Keratinocyte (primary cell): ENCODE results near the gene LMNTD1. TPM values are rescaled to one million over a fixed set of nuclear protein-coding genes. Genes with fewer than 3 reads are reported as not detected.

Source experiments
- DNase-seq: peaks from one replicate; pipeline ENCODE4 v3.0.0-alpha.2; 2011; ENCODE audit warnings: low read depth, missing footprints, low spot score
- FAIRE-seq: peaks from 2 replicates; lab custom pipeline; 2011; peaks lifted over from hg19 to GRCh38; lab: Jason Lieb, UNC
- H2AFZ ChIP-seq: 2 replicates; pipeline ENCODE4 v1.6.0; 2012; ENCODE audit warnings: low read length, control low read depth, inconsistent platforms; ENCODE audit not compliant: control insufficient read depth
- H3K27ac ChIP-seq: 2 replicates; pipeline ENCODE4 v1.5.1; 2011; ENCODE audit warnings: low read length; ENCODE audit not compliant: control insufficient read depth, insufficient read depth
- H3K27me3 ChIP-seq: 3 replicates; pipeline ENCODE4 v1.6.0; 2011; ENCODE audit warnings: low read length; ENCODE audit not compliant: control insufficient read depth, insufficient read depth; ENCODE audit errors: extremely low read depth
- H3K36me3 ChIP-seq, 2 experiments: 2 replicates in 1 of 2; 3 replicates in 1 of 2; pipeline ENCODE4 v1.5.1; 2011; ENCODE audit warnings: low read length in 2 of 2, mild to moderate bottlenecking in 1 of 2; ENCODE audit not compliant: control insufficient read depth in 2 of 2, insufficient read depth in 2 of 2; ENCODE audit errors: extremely low read depth in 1 of 2
- H3K4me1 ChIP-seq: 3 replicates; pipeline ENCODE4 v1.5.1; 2011; ENCODE audit warnings: low read length; ENCODE audit not compliant: control insufficient read depth, insufficient read depth; ENCODE audit errors: extremely low read depth
- H3K4me2 ChIP-seq: 3 replicates; pipeline ENCODE4 v1.6.0; 2011; ENCODE audit warnings: low read depth, low read length; ENCODE audit not compliant: control insufficient read depth, insufficient read depth; ENCODE audit errors: extremely low read depth
- H3K4me3 ChIP-seq, 3 experiments: fragments of 200-600 bp in 1 of 3; sonication (generic) in 1 of 3; 2 replicates in 2 of 3; 3 replicates in 1 of 3; pipeline ENCODE4 v1.5.1; 2011 to 2016; ENCODE audit warnings: low read length in 3 of 3, mild to moderate bottlenecking in 3 of 3, control low read depth in 2 of 3, inconsistent platforms in 1 of 3, low read depth in 1 of 3, mixed read lengths in 1 of 3, mixed run types in 1 of 3, moderate library complexity in 1 of 3; ENCODE audit not compliant: control insufficient read depth in 2 of 3, insufficient read depth in 2 of 3; ENCODE audit errors: extremely low read depth in 1 of 3
- H3K79me2 ChIP-seq: 2 replicates; pipeline ENCODE4 v1.6.0; 2012; ENCODE audit warnings: low read length; ENCODE audit not compliant: control insufficient read depth, insufficient read depth
- H3K9ac ChIP-seq: 3 replicates; pipeline ENCODE4 v1.6.0; 2011; ENCODE audit warnings: low read length; ENCODE audit not compliant: control insufficient read depth, insufficient read depth; ENCODE audit errors: extremely low read depth
- H3K9me1 ChIP-seq: 3 replicates; pipeline ENCODE4 v1.6.0; 2011; ENCODE audit warnings: low read length; ENCODE audit not compliant: control insufficient read depth, insufficient read depth; ENCODE audit errors: extremely low read depth
- H3K9me3 ChIP-seq: 2 replicates; pipeline ENCODE4 v1.5.1; 2012; ENCODE audit warnings: low read depth, low read length; ENCODE audit not compliant: control insufficient read depth
- H4K20me1 ChIP-seq: 3 replicates; pipeline ENCODE4 v1.6.0; 2011; ENCODE audit warnings: low read length; ENCODE audit not compliant: control insufficient read depth, insufficient read depth; ENCODE audit errors: extremely low read depth
- EZH2 ChIP-seq: IDR thresholded peaks from one replicate; pipeline ENCODE4 v1.6.1; 2012; ENCODE audit warnings: inconsistent platforms, mild to moderate bottlenecking, low read length, moderate library complexity
- dilution Hi-C: fragments of 300-500 bp; cut with MboI; formaldehyde crosslinking; loops from one replicate; pipeline ENCODE4 v1.7.0; 2020; ENCODE audit warnings: low sequenced_read_pairs; ENCODE audit not compliant: extremely low pct_ligation_motif_present
- polyA plus RNA-seq, 5 experiments: library from polyadenylated mRNA; depleted of rRNA in 3 of 5; stranded (reverse) in 3 of 5; stranded (forward) in 1 of 5; unstranded in 1 of 5; fragments of >200 nt; gene quantifications; 1 replicate in 1 of 5; 2 replicates in 3 of 5; 3 replicates in 1 of 5; pipeline versions ENCODE4 v1.2.1 to v1.2.3, GENCODE V29; 2011 to 2012; ENCODE audit warnings: missing spikeins in 2 of 5, low read depth in 1 of 5, low replicate concordance in 1 of 5
- TF ChIP-seq, protein P1 (sequence below), 3 experiments: IDR thresholded peaks in 1 of 3; conservative IDR thresholded peaks in 1 of 3; optimal IDR thresholded peaks in 1 of 3; 2 replicates in 2 of 3; 3 replicates in 1 of 3; pipeline versions ENCODE3 to v1.5.1; 2011; ENCODE audit warnings: low read length in 3 of 3, mild to moderate bottlenecking in 3 of 3, moderate library complexity in 2 of 3, control low read depth in 1 of 3, inconsistent platforms in 1 of 3; ENCODE audit not compliant: insufficient read depth in 2 of 3; ENCODE audit errors: extremely low read depth in 1 of 3

The LMNTD1 gene
- polyA plus RNA-seq, 1 donor (not counting 4 experiments of a cell fraction or from before 2014, with no cell fraction given): 0.42 TPM

DNA sequence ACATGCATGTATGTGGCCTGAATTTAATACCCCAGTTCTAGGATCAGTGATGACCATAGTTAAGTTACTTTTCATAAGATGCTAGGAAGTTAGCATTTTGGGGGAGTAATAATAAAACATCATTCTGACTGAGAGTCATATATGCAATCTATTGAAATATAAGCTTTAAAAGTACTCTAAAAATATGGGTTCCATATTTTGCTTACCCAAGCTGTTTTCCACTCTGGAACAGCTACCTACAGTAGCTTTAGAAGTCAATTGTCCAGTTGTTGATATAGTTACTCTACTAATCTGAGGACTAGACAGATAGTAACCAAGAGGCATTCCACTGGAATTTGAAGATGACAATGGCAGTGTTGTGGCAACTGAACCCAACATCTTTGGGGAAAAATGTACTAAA lies 4.0 kb downstream of the LMNTD1 start:
- Histone ChIP-seq H3K9me1 (no peaks in the 10 kb centered on the region), H3K79me2 (no peaks in the 10 kb centered on the region), H3K4me3 (no peak overlapping the region), H3K27ac (no peak overlapping the region), H3K9me3 (no peaks in the 10 kb centered on the region), H3K27me3 (no peaks in the 10 kb centered on the region), H4K20me1 (no peaks in the 10 kb centered on the region), H2AFZ (no peak overlapping the region), H3K9ac (no peak overlapping the region), H3K4me1 (no peaks in the 10 kb centered on the region), H3K4me2 (no peak overlapping the region), H3K36me3 (no peaks in the 10 kb centered on the region)
- FAIRE-seq (no peak), DNase-seq (no peak)
- dilution Hi-C loops: no loop called here
- no peak for TF ChIP-seq EZH2
- TF ChIP-seq, protein P1, sequence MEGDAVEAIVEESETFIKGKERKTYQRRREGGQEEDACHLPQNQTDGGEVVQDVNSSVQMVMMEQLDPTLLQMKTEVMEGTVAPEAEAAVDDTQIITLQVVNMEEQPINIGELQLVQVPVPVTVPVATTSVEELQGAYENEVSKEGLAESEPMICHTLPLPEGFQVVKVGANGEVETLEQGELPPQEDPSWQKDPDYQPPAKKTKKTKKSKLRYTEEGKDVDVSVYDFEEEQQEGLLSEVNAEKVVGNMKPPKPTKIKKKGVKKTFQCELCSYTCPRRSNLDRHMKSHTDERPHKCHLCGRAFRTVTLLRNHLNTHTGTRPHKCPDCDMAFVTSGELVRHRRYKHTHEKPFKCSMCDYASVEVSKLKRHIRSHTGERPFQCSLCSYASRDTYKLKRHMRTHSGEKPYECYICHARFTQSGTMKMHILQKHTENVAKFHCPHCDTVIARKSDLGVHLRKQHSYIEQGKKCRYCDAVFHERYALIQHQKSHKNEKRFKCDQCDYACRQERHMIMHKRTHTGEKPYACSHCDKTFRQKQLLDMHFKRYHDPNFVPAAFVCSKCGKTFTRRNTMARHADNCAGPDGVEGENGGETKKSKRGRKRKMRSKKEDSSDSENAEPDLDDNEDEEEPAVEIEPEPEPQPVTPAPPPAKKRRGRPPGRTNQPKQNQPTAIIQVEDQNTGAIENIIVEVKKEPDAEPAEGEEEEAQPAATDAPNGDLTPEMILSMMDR (optimal IDR thresholded peaks at IDR 0.05 in 1 of 3, IDR thresholded peaks at IDR 0.05 in 1 of 3, conservative IDR thresholded peaks at IDR 0.05 in 1 of 3; ENCODE audit: extremely low read depth in 1 of 3, insufficient read depth in 2 of 3, low read length in 3 of 3): no peak

DNA sequence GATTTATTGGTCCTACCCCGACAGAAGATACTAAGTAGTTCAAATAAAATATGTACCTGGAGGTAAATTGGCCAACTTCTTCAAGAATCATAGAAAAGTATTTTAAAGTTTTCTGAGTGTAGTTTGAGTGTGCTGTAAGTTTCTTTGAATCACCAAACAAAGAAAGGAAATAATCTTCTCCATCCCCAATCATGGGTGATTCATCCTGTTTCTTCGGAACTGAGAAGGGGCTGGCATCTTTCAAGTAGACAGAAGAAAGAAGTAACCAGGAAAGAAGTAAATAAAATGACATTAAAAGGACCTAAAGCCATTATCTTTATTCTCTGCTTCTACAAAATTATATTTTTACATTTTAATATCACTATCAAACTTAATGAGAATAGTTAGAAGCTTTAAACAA lies 6.8 kb downstream of the LMNTD1 start:
- Histone ChIP-seq H3K27ac (no peak overlapping the region), H3K9me3 (no peaks in the 10 kb centered on the region), H3K9ac (no peak overlapping the region), H2AFZ (no peak overlapping the region), H4K20me1 (no peaks in the 10 kb centered on the region), H3K4me3 (no peak overlapping the region), H3K79me2 (no peaks in the 10 kb centered on the region), H3K27me3 (no peaks in the 10 kb centered on the region), H3K36me3 (no peaks in the 10 kb centered on the region), H3K4me1 (no peaks in the 10 kb centered on the region), H3K4me2 (no peak overlapping the region), H3K9me1 (no peaks in the 10 kb centered on the region)
- peak; percentile 34 for FAIRE-seq
- TF ChIP-seq, protein P1 (optimal IDR thresholded peaks at IDR 0.05 in 1 of 3, IDR thresholded peaks at IDR 0.05 in 1 of 3, conservative IDR thresholded peaks at IDR 0.05 in 1 of 3; ENCODE audit: extremely low read depth in 1 of 3, insufficient read depth in 2 of 3, low read length in 3 of 3): no peak
- TF ChIP-seq EZH2: no peak
- no peak for DNase-seq
- dilution Hi-C loops: no loop called here
